NK-92 (cell line): ENCODE data around the gene CD79A.

ENCODE experiments used
- DNase-seq: peaks from one replicate; lab custom pipeline; 2025; ENCODE audit not compliant: unreplicated experiment; lab: John Stamatoyannopoulos, UW

Gene CD79A

DNA sequence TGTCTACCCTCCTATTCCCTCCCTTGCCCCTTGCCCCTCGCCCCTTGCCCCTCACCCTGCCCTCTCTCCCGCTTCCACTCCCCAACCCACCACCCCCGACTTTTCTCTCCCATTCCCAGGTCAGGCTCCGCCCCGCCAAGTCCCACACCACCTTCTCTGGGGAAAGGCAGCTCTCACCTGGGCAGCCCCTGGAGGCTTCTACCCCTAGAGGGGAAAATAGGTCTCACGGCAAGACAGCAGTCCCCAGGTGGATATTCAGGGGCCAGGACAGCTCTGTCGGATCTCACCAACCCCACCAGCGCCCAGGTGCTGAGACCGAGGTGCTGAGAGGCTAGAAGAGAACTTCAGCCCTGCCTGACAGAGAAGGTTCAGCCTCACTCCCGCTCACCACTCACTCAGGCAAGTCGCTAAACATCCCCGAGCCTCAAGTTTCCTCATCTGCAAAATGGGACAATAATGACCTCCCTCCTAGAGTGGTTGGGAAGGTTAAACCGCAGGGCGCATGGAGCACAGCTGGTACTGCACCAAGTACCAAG is 52.5 kb downstream of the CD79A start:
- no peak for DNase-seq

DNA sequence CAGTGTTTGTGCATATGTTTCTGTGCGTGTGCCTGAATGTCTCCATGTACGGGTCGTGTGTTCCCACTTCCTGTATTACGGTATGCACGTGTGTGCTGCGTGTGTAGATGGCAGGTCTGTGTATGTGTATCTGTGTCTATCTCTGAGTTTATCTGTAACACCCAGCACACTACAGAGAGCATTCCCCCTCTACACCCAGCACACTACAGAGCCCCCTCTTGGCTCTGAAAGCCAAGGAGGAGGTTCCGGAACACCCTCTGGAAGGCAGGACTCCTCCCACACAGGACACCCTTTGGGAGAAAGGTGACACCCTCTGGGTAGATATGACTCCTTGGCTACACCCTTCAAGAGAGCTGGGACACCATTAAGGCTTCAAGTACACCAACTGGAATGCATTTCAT is 53.2 kb downstream of the CD79A start:
- no peak for DNase-seq
